BE2C (cell line): ENCODE measurements around the gene VEZT.

Experiments
- DNase-seq: peaks from one replicate; pipeline ENCODE4 v3.0.0-alpha.2; 2020
- H3K27me3 ChIP-seq: fragments of 250-450 bp; sonication (Bioruptor Pico); 2 replicates; pipeline ENCODE4 v1.5.1; 2020; ENCODE audit warnings: mild to moderate bottlenecking
- H3K36me3 ChIP-seq: fragments of 250-450 bp; sonication (Bioruptor Pico); 2 replicates; pipeline ENCODE4 v1.5.1; 2020; ENCODE audit warnings: mild to moderate bottlenecking
- H3K4me1 ChIP-seq: fragments of 250-450 bp; sonication (Bioruptor Pico); 2 replicates; pipeline ENCODE4 v1.5.1; 2020
- H3K4me3 ChIP-seq: 2 replicates; pipeline ENCODE4 v1.5.1; 2011; ENCODE audit warnings: low read depth, low read length
- H3K9me3 ChIP-seq: fragments of 250-450 bp; sonication (Bioruptor Pico); 2 replicates; pipeline ENCODE4 v1.5.1; 2020
- CTCF ChIP-seq: IDR thresholded peaks from 2 replicates; pipeline ENCODE4 v1.5.1; 2012; ENCODE audit warnings: mild to moderate bottlenecking, low read depth, low read length

The VEZT gene

GRCh38 chr12:95178136-95178535 lies 39.5 kb upstream of the VEZT start:
- TF ChIP-seq CTCF: no peak
- H3K27me3 ChIP-seq: no peaks in the 10 kb centered on the region
- no peaks in the 10 kb centered on the region for H3K36me3 ChIP-seq
- DNase-seq: no peak
- H3K9me3 ChIP-seq: no peaks in the 10 kb centered on the region
- H3K4me1 ChIP-seq: peaks cover 9% of the 10 kb centered on the region
- H3K4me3 ChIP-seq: no peak overlapping the region

- no peaks in the 10 kb centered on the region for H3K36me3 ChIP-seq
Measured at GRCh38 chr12:95179011-95179410, 38.6 kb upstream of the VEZT start.

GRCh38 chr12:95181103-95181502 lies 36.5 kb upstream of the VEZT start:
- no peak for TF ChIP-seq CTCF
- no peaks in the 10 kb centered on the region for H3K36me3 ChIP-seq
- H3K4me1 ChIP-seq: no peaks in the 10 kb centered on the region; the same call in 1 of the 2 replicates
- DNase-seq: no peak
- no peak overlapping the region for H3K4me3 ChIP-seq
- no peaks in the 10 kb centered on the region for H3K9me3 ChIP-seq
- H3K27me3 ChIP-seq: no peaks in the 10 kb centered on the region

More at GRCh38 chr12:95179011-95179410, 38.6 kb upstream of the VEZT start:
- no peaks in the 10 kb centered on the region for H3K9me3 ChIP-seq
- TF ChIP-seq CTCF: no peak
- DNase-seq: no peak
- H3K27me3 ChIP-seq: no peaks in the 10 kb centered on the region
- H3K4me3 ChIP-seq: no peak overlapping the region
- H3K4me1 ChIP-seq: peaks cover 2% of the 10 kb centered on the region

- no peaks in the 10 kb centered on the region for H3K9me3 ChIP-seq
- no peaks in the 10 kb centered on the region for H3K36me3 ChIP-seq
- H3K4me3 ChIP-seq: no peak overlapping the region
- no peak for DNase-seq
- no peaks in the 10 kb centered on the region; the same call in 1 of the 2 replicates for H3K4me1 ChIP-seq
- no peak for TF ChIP-seq CTCF
- H3K27me3 ChIP-seq: no peaks in the 10 kb centered on the region
Measured at GRCh38 chr12:95182868-95183415, 34.7 kb upstream of the VEZT start.

- no peak overlapping the region for H3K4me3 ChIP-seq
- H3K9me3 ChIP-seq: no peaks in the 10 kb centered on the region
- no peaks in the 10 kb centered on the region for H3K27me3 ChIP-seq
- DNase-seq: no peak
- H3K36me3 ChIP-seq: no peaks in the 10 kb centered on the region
- TF ChIP-seq CTCF: no peak
- H3K4me1 ChIP-seq: no peaks in the 10 kb centered on the region; the same call in 1 of the 2 replicates
Measured at GRCh38 chr12:95184121-95184520, 33.5 kb upstream of the VEZT start.

- H3K4me1 ChIP-seq: no peaks in the 10 kb centered on the region; the same call in 1 of the 2 replicates
- H3K36me3 ChIP-seq: no peaks in the 10 kb centered on the region
- TF ChIP-seq CTCF: no peak
Measured at GRCh38 chr12:95185072-95185471, 32.5 kb upstream of the VEZT start.

More at GRCh38 chr12:95185072-95185471, 32.5 kb upstream of the VEZT start:
- H3K27me3 ChIP-seq: no peaks in the 10 kb centered on the region
- H3K9me3 ChIP-seq: no peaks in the 10 kb centered on the region
- no peak overlapping the region for H3K4me3 ChIP-seq
- no peak for DNase-seq
